A549 (cell line): ENCODE data around the gene USP17L21.
"Not testable (repeated sequence)": the region's sequence is repeated elsewhere in the genome, so short reads cannot be mapped to it uniquely, and the experiment has no call there.

Experiments
- BHLHE40 ChIP-seq: IDR thresholded peaks from 2 replicates; pipeline ENCODE4 v1.6.1; 2012; ENCODE audit warnings: low read depth, low read length, inconsistent platforms
- CHD2 ChIP-seq: fragments of 150-350 bp; IDR thresholded peaks from 2 replicates; pipeline ENCODE4 v1.6.1; 2014; ENCODE audit warnings: low read length; ENCODE audit not compliant: partially characterized antibody
- CTCF ChIP-seq: fragments of >200 bp; sonication (Bioruptor Twin); formaldehyde crosslinking; IDR thresholded peaks from 3 replicates; pipeline ENCODE4 v1.5.1; 2016
- HDAC2 ChIP-seq: fragments of 200-600 bp; sonication (generic); IDR thresholded peaks from 2 replicates; pipeline ENCODE4 v1.6.1; 2016
- KDM1A ChIP-seq: fragments of 200-600 bp; sonication (generic); IDR thresholded peaks from 2 replicates; pipeline ENCODE4 v1.6.1; 2016; ENCODE audit warnings: low read depth, mild to moderate bottlenecking
- NR3C1 ChIP-seq: fragments of >200 bp; sonication (Bioruptor Twin); formaldehyde crosslinking; IDR thresholded peaks from 3 replicates; pipeline ENCODE4 v1.6.1; 2017
- PHF8 ChIP-seq: fragments of 200-600 bp; sonication (generic); IDR thresholded peaks from 2 replicates; pipeline ENCODE4 v1.6.1; 2016; ENCODE audit warnings: low read depth, mild to moderate bottlenecking, antibody characterized with exemption, moderate library complexity, borderline replicate concordance
- POLR2A ChIP-seq: IDR thresholded peaks from 2 replicates; pipeline ENCODE4 v1.6.1; 2012; ENCODE audit warnings: mild to moderate bottlenecking, low read length
- REST ChIP-seq: fragments of 200-600 bp; sonication (generic); IDR thresholded peaks from 2 replicates; pipeline ENCODE4 v1.6.1; 2016; ENCODE audit warnings: antibody characterized with exemption, mild to moderate bottlenecking, moderate library complexity
- USF2 ChIP-seq: fragments of 450-650 bp; IDR thresholded peaks from 2 replicates; pipeline ENCODE4 v1.6.1; 2014; ENCODE audit warnings: antibody characterized with exemption

GRCh38 chr4:9262572-9262971 lies at the start of gene USP17L21:
- not testable (repeated sequence) for TF ChIP-seq CHD2, PHF8, CTCF, BHLHE40, HDAC2, POLR2A, REST, USF2, NR3C1, KDM1A
